Esophagus squamous epithelium (tissue), 4 donors: ENCODE measurements around the gene GLG1.

ENCODE experiments used
- POLR2A ChIP-seq, 4 donors: fragments of 450-650 bp; IDR thresholded peaks; one replicate each; pipeline ENCODE4 v1.6.1; 2017; ENCODE audit warnings: antibody characterized with exemption in 4 of 4, mild to moderate bottlenecking in 4 of 4, moderate library complexity in 3 of 4
- TF ChIP-seq, protein P1 (sequence below), 6 experiments: fragments of 450-650 bp in 4 of 6; fragments of 200-600 bp in 2 of 6; sonication (generic) in 2 of 6; IDR thresholded peaks; one replicate each; pipeline ENCODE4 v1.5.1; 2016 to 2019; ENCODE audit warnings: antibody characterized with exemption in 6 of 6, mild to moderate bottlenecking in 4 of 6, moderate library complexity in 4 of 6

- TF ChIP-seq, protein P1, sequence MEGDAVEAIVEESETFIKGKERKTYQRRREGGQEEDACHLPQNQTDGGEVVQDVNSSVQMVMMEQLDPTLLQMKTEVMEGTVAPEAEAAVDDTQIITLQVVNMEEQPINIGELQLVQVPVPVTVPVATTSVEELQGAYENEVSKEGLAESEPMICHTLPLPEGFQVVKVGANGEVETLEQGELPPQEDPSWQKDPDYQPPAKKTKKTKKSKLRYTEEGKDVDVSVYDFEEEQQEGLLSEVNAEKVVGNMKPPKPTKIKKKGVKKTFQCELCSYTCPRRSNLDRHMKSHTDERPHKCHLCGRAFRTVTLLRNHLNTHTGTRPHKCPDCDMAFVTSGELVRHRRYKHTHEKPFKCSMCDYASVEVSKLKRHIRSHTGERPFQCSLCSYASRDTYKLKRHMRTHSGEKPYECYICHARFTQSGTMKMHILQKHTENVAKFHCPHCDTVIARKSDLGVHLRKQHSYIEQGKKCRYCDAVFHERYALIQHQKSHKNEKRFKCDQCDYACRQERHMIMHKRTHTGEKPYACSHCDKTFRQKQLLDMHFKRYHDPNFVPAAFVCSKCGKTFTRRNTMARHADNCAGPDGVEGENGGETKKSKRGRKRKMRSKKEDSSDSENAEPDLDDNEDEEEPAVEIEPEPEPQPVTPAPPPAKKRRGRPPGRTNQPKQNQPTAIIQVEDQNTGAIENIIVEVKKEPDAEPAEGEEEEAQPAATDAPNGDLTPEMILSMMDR (IDR thresholded peaks at IDR 0.05) = peak in 5 of 6 experiments; percentile 31 to 70 (median 55)
- no peak for TF ChIP-seq POLR2A (IDR thresholded peaks at IDR 0.05)
These were observed 16.4 kb upstream of the GLG1 start for GRCh38 chr16:74623214-74623838.
